Subcutaneous adipose tissue (tissue), 4 donors: ENCODE results near the gene GUCY1A1. TPM values are rescaled to one million over a fixed set of nuclear protein-coding genes. Genes with fewer than 3 reads are reported as not detected.

Experiments
- CTCF ChIP-seq: fragments of 450-650 bp; IDR thresholded peaks from one replicate; pipeline ENCODE4 v1.5.1; 2016; ENCODE audit warnings: low read depth, mild to moderate bottlenecking, control low read depth, antibody characterized with exemption, moderate library complexity
- total RNA-seq, 4 donors: library from RNA; depleted of rRNA; stranded (reverse); fragments of >200 nt; gene quantifications; one replicate each; pipeline ENCODE4 v1.1.0, GENCODE V29; 2016

Gene GUCY1A1
- total RNA-seq, 4 donors from 2014 or later = 3.2 to 21.1 (median 8.7) TPM

GRCh38 chr4:155687380-155687982 is 20.8 kb downstream of the GUCY1A1 start:
- TF ChIP-seq CTCF = no peak

GRCh38 chr4:155688211-155688610 is 21.6 kb downstream of the GUCY1A1 start:
- TF ChIP-seq CTCF = no peak

GRCh38 chr4:155688860-155689259 is 22.2 kb downstream of the GUCY1A1 start:
- no peak for TF ChIP-seq CTCF

- no peak for TF ChIP-seq CTCF
Measured at GRCh38 chr4:155690044-155690837, 23.6 kb downstream of the GUCY1A1 start.

GRCh38 chr4:155692361-155692760 is 25.7 kb downstream of the GUCY1A1 start:
- TF ChIP-seq CTCF = no peak

- TF ChIP-seq CTCF = no peak
Measured at GRCh38 chr4:155693015-155693663, 26.5 kb downstream of the GUCY1A1 start.

- no peak for TF ChIP-seq CTCF
Measured at GRCh38 chr4:155694100-155694785, 27.6 kb downstream of the GUCY1A1 start.
